ENCODE results near the gene LRMDA. TPM values are rescaled to one million over a fixed set of nuclear protein-coding genes. Genes with fewer than 3 reads are reported as not detected.

Gene LRMDA
- polyA plus RNA-seq, 1 donor (not counting 4 experiments of a cell fraction or from before 2014, with no cell fraction given) = not detected

DNA sequence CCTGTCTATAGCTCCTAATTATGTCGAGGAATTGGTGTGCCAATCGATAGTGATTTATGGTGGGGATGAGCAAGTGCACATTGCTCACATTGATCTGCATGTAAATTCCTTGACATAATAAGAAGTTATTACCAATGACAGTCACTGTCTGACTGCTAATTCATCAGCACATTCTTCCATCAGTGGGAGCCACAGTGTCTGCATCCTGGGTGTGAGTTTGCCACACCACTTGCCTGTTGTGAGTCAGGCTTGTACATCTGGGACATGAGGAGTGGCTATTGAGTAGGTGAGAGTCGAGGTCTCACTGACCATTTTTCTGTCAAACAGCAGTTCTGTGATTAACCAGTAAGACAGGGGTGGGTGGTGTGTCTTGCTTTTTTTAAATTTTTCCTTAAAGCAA, 263.4 kb downstream of the LRMDA start:
- FAIRE-seq (no peak), DNase-seq (ENCODE audit: low read depth, low spot score) (no peak)
- H3K27me3 ChIP-seq (ENCODE audit: control insufficient read depth, extremely low read depth, insufficient read depth, low read length) = no peaks in the 10 kb centered on the region
- no peaks in the 10 kb centered on the region for H3K79me2 ChIP-seq (ENCODE audit: control insufficient read depth, insufficient read depth, low read length)
- no peaks in the 10 kb centered on the region for H3K36me3 ChIP-seq (ENCODE audit: control insufficient read depth in 2 of 2, extremely low read depth in 1 of 2, insufficient read depth in 2 of 2, low read length in 2 of 2)
- H3K4me3 ChIP-seq (ENCODE audit: control insufficient read depth in 2 of 3, extremely low read depth in 1 of 3, insufficient read depth in 2 of 3, low read depth in 1 of 3, low read length in 3 of 3) = no peak overlapping the region
- TF ChIP-seq EZH2 (IDR thresholded peaks at IDR 0.05; ENCODE audit: low read length) = no peak
- TF ChIP-seq, protein P1, sequence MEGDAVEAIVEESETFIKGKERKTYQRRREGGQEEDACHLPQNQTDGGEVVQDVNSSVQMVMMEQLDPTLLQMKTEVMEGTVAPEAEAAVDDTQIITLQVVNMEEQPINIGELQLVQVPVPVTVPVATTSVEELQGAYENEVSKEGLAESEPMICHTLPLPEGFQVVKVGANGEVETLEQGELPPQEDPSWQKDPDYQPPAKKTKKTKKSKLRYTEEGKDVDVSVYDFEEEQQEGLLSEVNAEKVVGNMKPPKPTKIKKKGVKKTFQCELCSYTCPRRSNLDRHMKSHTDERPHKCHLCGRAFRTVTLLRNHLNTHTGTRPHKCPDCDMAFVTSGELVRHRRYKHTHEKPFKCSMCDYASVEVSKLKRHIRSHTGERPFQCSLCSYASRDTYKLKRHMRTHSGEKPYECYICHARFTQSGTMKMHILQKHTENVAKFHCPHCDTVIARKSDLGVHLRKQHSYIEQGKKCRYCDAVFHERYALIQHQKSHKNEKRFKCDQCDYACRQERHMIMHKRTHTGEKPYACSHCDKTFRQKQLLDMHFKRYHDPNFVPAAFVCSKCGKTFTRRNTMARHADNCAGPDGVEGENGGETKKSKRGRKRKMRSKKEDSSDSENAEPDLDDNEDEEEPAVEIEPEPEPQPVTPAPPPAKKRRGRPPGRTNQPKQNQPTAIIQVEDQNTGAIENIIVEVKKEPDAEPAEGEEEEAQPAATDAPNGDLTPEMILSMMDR (optimal IDR thresholded peaks at IDR 0.05 in 1 of 3, IDR thresholded peaks at IDR 0.05 in 1 of 3, conservative IDR thresholded peaks at IDR 0.05 in 1 of 3; ENCODE audit: extremely low read depth in 1 of 3, insufficient read depth in 2 of 3, low read length in 3 of 3) = no peak
- no peak overlapping the region for H3K4me2 ChIP-seq (ENCODE audit: control insufficient read depth, extremely low read depth, insufficient read depth, low read depth, low read length)
- no peaks in the 10 kb centered on the region for H3K9me3 ChIP-seq (ENCODE audit: control insufficient read depth, low read depth, low read length)
- H3K4me1 ChIP-seq (ENCODE audit: control insufficient read depth, extremely low read depth, insufficient read depth, low read length) = no peaks in the 10 kb centered on the region
- H3K27ac ChIP-seq (ENCODE audit: control insufficient read depth, insufficient read depth, low read length) = no peak overlapping the region
- H4K20me1 ChIP-seq (ENCODE audit: control insufficient read depth, extremely low read depth, insufficient read depth, low read length) = no peaks in the 10 kb centered on the region
- no peak overlapping the region for H3K9ac ChIP-seq (ENCODE audit: control insufficient read depth, extremely low read depth, insufficient read depth, low read length)
- dilution Hi-C loops (cut with MboI; ENCODE audit: extremely low pct_ligation_motif_present, low sequenced_read_pairs) = no loop called here
- no peak overlapping the region for H2AFZ ChIP-seq (ENCODE audit: control insufficient read depth, low read length)
- no peaks in the 10 kb centered on the region for H3K9me1 ChIP-seq (ENCODE audit: control insufficient read depth, extremely low read depth, insufficient read depth, low read length)

DNA sequence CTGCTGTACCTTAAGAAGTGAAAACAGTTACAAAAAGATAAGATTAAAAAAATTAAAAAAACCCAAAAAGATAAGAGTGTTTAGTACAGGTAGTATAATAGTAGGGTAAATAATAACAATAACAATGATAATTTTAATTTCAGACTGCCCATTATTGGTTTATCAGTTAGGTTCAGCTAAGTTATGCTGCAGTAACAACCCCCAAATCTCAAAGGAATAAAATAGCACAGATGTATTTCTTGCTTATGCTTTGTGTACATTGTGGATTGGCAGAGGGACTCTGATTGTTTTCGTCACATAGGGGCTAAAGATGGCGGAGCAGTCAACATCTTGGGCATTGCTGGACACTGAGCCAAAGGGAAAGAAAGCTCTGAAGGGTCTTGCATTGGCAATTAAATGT, 264.6 kb downstream of the LRMDA start:
- no peak overlapping the region for H3K4me2 ChIP-seq (ENCODE audit: control insufficient read depth, extremely low read depth, insufficient read depth, low read depth, low read length)
- H3K4me1 ChIP-seq (ENCODE audit: control insufficient read depth, extremely low read depth, insufficient read depth, low read length) = no peaks in the 10 kb centered on the region
- TF ChIP-seq EZH2 (IDR thresholded peaks at IDR 0.05; ENCODE audit: low read length) = no peak
- TF ChIP-seq, protein P1 (optimal IDR thresholded peaks at IDR 0.05 in 1 of 3, IDR thresholded peaks at IDR 0.05 in 1 of 3, conservative IDR thresholded peaks at IDR 0.05 in 1 of 3; ENCODE audit: extremely low read depth in 1 of 3, insufficient read depth in 2 of 3, low read length in 3 of 3) = no peak
- no peaks in the 10 kb centered on the region for H3K9me3 ChIP-seq (ENCODE audit: control insufficient read depth, low read depth, low read length)
- no peaks in the 10 kb centered on the region for H4K20me1 ChIP-seq (ENCODE audit: control insufficient read depth, extremely low read depth, insufficient read depth, low read length)
- H3K4me3 ChIP-seq (ENCODE audit: control insufficient read depth in 2 of 3, extremely low read depth in 1 of 3, insufficient read depth in 2 of 3, low read depth in 1 of 3, low read length in 3 of 3) = no peak overlapping the region
- no peaks in the 10 kb centered on the region for H3K79me2 ChIP-seq (ENCODE audit: control insufficient read depth, insufficient read depth, low read length)
- no peak overlapping the region for H3K27ac ChIP-seq (ENCODE audit: control insufficient read depth, insufficient read depth, low read length)
- dilution Hi-C loops (cut with MboI; ENCODE audit: extremely low pct_ligation_motif_present, low sequenced_read_pairs) = no loop called here
- H3K36me3 ChIP-seq (ENCODE audit: control insufficient read depth in 2 of 2, extremely low read depth in 1 of 2, insufficient read depth in 2 of 2, low read length in 2 of 2) = no peaks in the 10 kb centered on the region
- no peaks in the 10 kb centered on the region for H3K27me3 ChIP-seq (ENCODE audit: control insufficient read depth, extremely low read depth, insufficient read depth, low read length)
- no peak overlapping the region for H3K9ac ChIP-seq (ENCODE audit: control insufficient read depth, extremely low read depth, insufficient read depth, low read length)
- H3K9me1 ChIP-seq (ENCODE audit: control insufficient read depth, extremely low read depth, insufficient read depth, low read length) = no peaks in the 10 kb centered on the region
- FAIRE-seq (no peak), DNase-seq (ENCODE audit: low read depth, low spot score) (no peak)
- no peak overlapping the region for H2AFZ ChIP-seq (ENCODE audit: control insufficient read depth, low read length)

All from keratinocyte (primary cell).